Activated CD8-positive, alpha-beta memory T cell treated with anti-CD3 and anti-CD28 coated beads, Interleukin-2, amount 50 U/mL, for 24 hours (primary cell): ENCODE data around the gene DOCK3.
"Not testable (repeated sequence)": the region's sequence is repeated elsewhere in the genome, so short reads cannot be mapped to it uniquely, and the experiment has no call there.

Experiments used
- DNase-seq: peaks from one replicate; pipeline ENCODE4 v3.0.0-alpha.2; 2020; ENCODE audit errors: extremely low read depth

The DOCK3 gene

GRCh38 chr3:51224283-51224682 is 549.6 kb downstream of the DOCK3 start:
- no peak for DNase-seq

GRCh38 chr3:51224843-51225242 is 550.1 kb downstream of the DOCK3 start:
- DNase-seq, result no peak

GRCh38 chr3:51242939-51243338 is 568.2 kb downstream of the DOCK3 start:
- no peak for DNase-seq

- DNase-seq, result no peak
Measured at GRCh38 chr3:51243924-51244323, 569.2 kb downstream of the DOCK3 start.

GRCh38 chr3:51245867-51246266 is 571.1 kb downstream of the DOCK3 start:
- DNase-seq, result no peak

GRCh38 chr3:51257870-51258269 is 583.1 kb downstream of the DOCK3 start:
- DNase-seq, result no peak

- DNase-seq, result not testable (repeated sequence)
Measured at GRCh38 chr3:51264166-51264565, 589.4 kb downstream of the DOCK3 start.

- DNase-seq, result no peak
Measured at GRCh38 chr3:51268132-51268531, 593.4 kb downstream of the DOCK3 start.

GRCh38 chr3:51269466-51269865 is 594.7 kb downstream of the DOCK3 start:
- no peak for DNase-seq

- DNase-seq, result no peak
Measured at GRCh38 chr3:51270559-51270958, 595.8 kb downstream of the DOCK3 start.

GRCh38 chr3:51271172-51271571 is 596.4 kb downstream of the DOCK3 start:
- no peak for DNase-seq

- DNase-seq, result no peak
Measured at GRCh38 chr3:51274052-51274451, 599.3 kb downstream of the DOCK3 start.

GRCh38 chr3:51275111-51275805 is 600.5 kb downstream of the DOCK3 start:
- no peak for DNase-seq

- DNase-seq, result no peak
Measured at GRCh38 chr3:51276046-51276445, 601.3 kb downstream of the DOCK3 start.

GRCh38 chr3:51279448-51279847 is 604.7 kb downstream of the DOCK3 start:
- DNase-seq, result no peak

GRCh38 chr3:51280176-51280575 is 605.4 kb downstream of the DOCK3 start:
- DNase-seq, result no peak

- DNase-seq, result no peak
Measured at GRCh38 chr3:51282931-51283330, 608.2 kb downstream of the DOCK3 start.

GRCh38 chr3:51283421-51283820 is 608.7 kb downstream of the DOCK3 start:
- no peak for DNase-seq

GRCh38 chr3:51295625-51296024 is 620.9 kb downstream of the DOCK3 start:
- no peak for DNase-seq

- no peak for DNase-seq
Measured at GRCh38 chr3:51297333-51297732, 622.6 kb downstream of the DOCK3 start.

GRCh38 chr3:51304230-51304629 is 629.5 kb downstream of the DOCK3 start:
- DNase-seq, result no peak

- no peak for DNase-seq
Measured at GRCh38 chr3:51306093-51306492, 631.4 kb downstream of the DOCK3 start.

- DNase-seq, result no peak
Measured at GRCh38 chr3:51307458-51307857, 632.7 kb downstream of the DOCK3 start.

GRCh38 chr3:51307945-51308607 is 633.3 kb downstream of the DOCK3 start:
- DNase-seq, result not testable (repeated sequence)
